Immature natural killer cell (primary cell): Measurements from ENCODE around the gene CPEB3. TPM values are rescaled to one million over a fixed set of nuclear protein-coding genes. Genes with fewer than 3 reads are reported as not detected.

Source experiments
- DNase-seq, 3 donors: peaks; one replicate each; pipeline ENCODE4 v3.0.0; 2022; ENCODE audit warnings: mixed read lengths in 1 of 3
- H3K27ac Mint-ChIP-seq, 6 donors: one replicate each; pipeline ENCODE4 v1.8.0; 2020; ENCODE audit warnings: mixed read lengths in 6 of 6, mild to moderate bottlenecking in 5 of 6, inconsistent platforms in 4 of 6, moderate library complexity in 3 of 6
- H3K27me3 Mint-ChIP-seq, 3 donors: one replicate each; pipeline ENCODE4 v1.8.0; 2020 to 2021; ENCODE audit warnings: low read depth in 3 of 3, mild to moderate bottlenecking in 3 of 3, mixed read lengths in 3 of 3, moderate library complexity in 3 of 3, inconsistent platforms in 1 of 3
- H3K36me3 Mint-ChIP-seq, 3 donors: one replicate each; pipeline ENCODE4 v1.8.0; 2020; ENCODE audit warnings: mixed read lengths in 3 of 3, inconsistent platforms in 2 of 3, mild to moderate bottlenecking in 2 of 3
- H3K4me1 Mint-ChIP-seq, 2 donors: one replicate each; pipeline ENCODE4 v1.8.0; 2020; ENCODE audit warnings: inconsistent platforms in 2 of 2, mild to moderate bottlenecking in 2 of 2, mixed read lengths in 2 of 2, moderate library complexity in 1 of 2
- H3K4me3 Mint-ChIP-seq, 5 donors: one replicate each; pipeline ENCODE4 v1.8.0; 2020; ENCODE audit warnings: mild to moderate bottlenecking in 5 of 5, mixed read lengths in 5 of 5, inconsistent platforms in 3 of 5, moderate library complexity in 3 of 5
- H3K9me3 Mint-ChIP-seq, 6 donors: one replicate each; pipeline ENCODE4 v1.8.0; 2020; ENCODE audit warnings: mild to moderate bottlenecking in 6 of 6, mixed read lengths in 6 of 6, inconsistent platforms in 4 of 6, moderate library complexity in 3 of 6
- polyA plus RNA-seq, 3 donors: library from polyadenylated mRNA; unstranded; fragments of 300-500 nt; fragmentation: Illumina TruSeq; gene quantifications; one replicate each; pipeline ENCODE4 v1.2.3, GENCODE V29; 2021

CPEB3 gene
- polyA plus RNA-seq, 3 donors from 2014 or later: 0.63 to 1.1 TPM; not detected in 1

DNA sequence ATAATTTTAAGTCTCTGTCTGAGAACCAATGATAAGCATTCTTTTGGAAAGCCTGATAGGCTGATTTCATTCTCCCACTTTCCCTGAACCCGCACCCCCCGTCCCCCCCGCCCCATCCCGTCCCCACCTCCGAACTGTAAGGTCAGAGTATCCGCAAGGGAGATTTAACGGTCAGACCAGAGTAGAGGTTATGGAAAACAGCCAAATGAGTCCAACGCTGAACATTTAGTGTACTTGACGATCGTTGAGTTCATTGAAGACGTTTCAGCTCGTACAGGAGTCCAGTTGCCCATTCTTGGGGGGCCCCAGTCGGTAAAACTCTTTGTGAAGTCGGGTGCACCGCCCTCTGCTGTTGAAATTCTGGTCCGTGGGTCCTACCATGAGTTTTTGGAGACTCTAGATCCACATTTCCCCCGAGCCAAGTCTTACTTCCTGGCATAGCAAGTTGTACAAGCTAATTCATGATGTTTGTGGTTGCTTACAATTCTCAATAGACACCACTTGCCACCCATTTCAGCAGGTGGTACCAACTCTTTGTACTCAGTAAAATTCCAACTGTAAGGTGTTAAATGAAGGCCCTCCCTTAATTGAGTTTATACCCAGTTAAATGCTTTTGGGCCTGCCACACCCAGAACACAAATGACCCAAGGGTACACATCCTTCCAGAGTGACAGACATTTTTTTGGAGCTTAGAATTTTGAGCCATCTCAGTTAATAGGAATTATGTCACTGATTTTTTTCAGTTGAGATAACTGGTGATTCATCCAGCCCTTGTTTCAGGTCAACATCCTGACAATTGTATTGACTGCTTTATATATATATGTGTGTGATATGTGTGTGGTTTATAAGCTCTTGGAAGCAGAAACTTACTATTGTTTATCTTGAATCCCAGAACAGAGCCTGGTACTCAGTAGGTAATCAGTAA is 1.3 kb upstream of the CPEB3 start:
- Mint-ChIP-seq H3K4me1 (peaks cover 37 to 50% of the 10 kb centered on the region in 2 donors), H3K9me3 (no peaks in the 10 kb centered on the region), H3K36me3 (no peaks in the 10 kb centered on the region), H3K27ac (peak overlapping the region; percentile 74 to 93 (median 90)), H3K4me3 (peak overlapping the region; percentile 89 to 98 (median 95)), H3K27me3 (peaks cover 2 to 7% (median 3%) of the 10 kb centered on the region in 3 donors)
- peak; percentile 25 to 36 (median 29) for DNase-seq

DNA sequence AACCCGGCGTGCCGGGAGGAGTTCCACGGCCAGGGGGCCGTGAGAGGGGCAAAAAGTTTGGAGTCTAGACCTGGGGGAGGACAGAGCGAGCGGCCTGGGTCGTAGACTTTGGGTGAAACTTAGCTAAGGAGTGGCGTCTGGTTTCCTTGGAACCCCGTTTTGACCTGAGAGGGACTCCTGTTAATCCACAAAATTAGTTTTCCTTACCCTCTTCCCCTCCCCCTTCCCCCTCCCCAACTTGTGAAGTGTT is 663 bp upstream of the CPEB3 start:
- H3K27ac Mint-ChIP-seq: peak overlapping the region; percentile 62 to 92 (median 86)
- no peak for DNase-seq
- no peaks in the 10 kb centered on the region for H3K36me3 Mint-ChIP-seq
- H3K27me3 Mint-ChIP-seq: peaks cover 2 to 7% (median 3%) of the 10 kb centered on the region in 3 donors
- no peaks in the 10 kb centered on the region for H3K9me3 Mint-ChIP-seq
- H3K4me1 Mint-ChIP-seq: peaks cover 35 to 46% of the 10 kb centered on the region in 2 donors
- peak overlapping the region; percentile 89 to 98 (median 95) for H3K4me3 Mint-ChIP-seq

DNA sequence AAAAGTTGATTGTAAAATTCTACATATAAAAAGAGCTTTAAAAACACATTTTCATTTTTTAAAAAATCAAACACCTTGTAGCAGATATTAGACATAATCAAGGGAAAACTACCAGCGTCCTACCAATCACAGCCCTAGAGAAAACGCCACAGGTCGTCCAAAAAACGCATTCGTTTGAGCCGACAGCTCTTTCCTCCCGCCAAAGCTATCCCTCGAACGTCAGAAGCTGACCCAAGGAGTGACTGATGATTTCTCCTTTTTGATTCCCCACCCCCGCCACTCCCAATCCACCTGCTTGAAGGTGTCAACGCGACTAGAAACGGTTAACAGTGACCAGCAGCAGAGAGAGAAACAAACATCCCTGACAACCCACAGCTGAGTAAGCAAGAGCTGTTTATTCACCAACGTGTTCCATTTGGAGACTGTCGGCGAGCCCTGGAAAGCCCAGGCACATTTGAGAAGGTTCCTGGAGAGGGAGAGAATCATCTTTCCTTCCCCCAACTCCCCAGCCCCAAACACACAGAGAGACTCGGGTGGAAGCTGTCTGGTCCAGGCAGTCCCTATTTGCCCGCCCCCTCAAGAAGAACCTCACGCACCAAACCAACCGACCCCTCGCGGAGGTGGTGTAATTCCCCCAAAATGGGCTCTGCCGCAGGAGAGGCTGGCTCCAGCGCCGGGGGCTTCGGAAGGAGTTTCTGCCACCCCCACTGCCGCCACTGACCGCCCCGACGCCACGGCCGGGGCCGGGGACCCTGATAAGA is 622 bp downstream of the CPEB3 start:
- peak overlapping the region; percentile 72 to 93 (median 90) for H3K27ac Mint-ChIP-seq
- H3K4me1 Mint-ChIP-seq: peaks cover 31 to 40% of the 10 kb centered on the region in 2 donors
- H3K4me3 Mint-ChIP-seq: peak overlapping the region; percentile 89 to 98 (median 95)
- DNase-seq: peak in 2 of 3 donors; percentile 38 to 44
- H3K9me3 Mint-ChIP-seq: no peaks in the 10 kb centered on the region
- H3K36me3 Mint-ChIP-seq: peaks cover 0 to 4% (median 0%) of the 10 kb centered on the region in 3 donors
- H3K27me3 Mint-ChIP-seq: peaks cover 2 to 7% (median 3%) of the 10 kb centered on the region in 3 donors

DNA sequence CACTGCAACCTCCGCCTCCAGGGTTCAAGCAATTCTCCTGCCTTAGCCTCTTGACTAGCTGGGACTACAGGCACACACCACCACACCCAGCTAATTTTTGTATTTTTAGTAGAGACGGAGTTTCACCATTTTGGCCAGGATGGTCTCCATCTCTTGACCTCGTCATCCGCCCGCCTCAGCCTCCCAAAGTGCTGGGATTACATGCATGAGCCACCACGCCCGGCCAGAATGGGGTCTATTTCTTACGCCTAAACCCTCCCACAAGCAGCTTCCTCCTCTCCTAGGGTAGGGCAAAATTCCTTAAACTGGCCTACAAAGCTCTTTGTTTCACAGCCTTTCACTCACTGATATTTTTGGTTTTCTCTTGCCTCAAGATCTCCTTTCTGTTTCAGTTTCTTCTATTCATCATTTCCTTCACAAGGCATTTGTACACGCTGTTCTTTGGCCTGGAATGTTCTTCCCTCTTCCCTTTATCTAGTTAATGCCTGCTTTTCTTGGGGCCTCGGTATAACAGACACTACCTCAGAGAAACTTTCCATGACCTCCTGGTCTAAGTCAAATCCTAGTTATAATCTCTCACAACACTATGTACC is 6.7 kb downstream of the CPEB3 start:
- Mint-ChIP-seq H3K36me3 (peaks cover 0 to 4% (median 3%) of the 10 kb centered on the region in 3 donors), H3K27me3 (no peaks in the 10 kb centered on the region), H3K4me1 (peaks cover 5 to 12% of the 10 kb centered on the region in 2 donors), H3K4me3 (peak overlapping the region in 3 of 5 donors; percentile 39 to 73 (median 63)), H3K9me3 (no peaks in the 10 kb centered on the region), H3K27ac (peak overlapping the region; percentile 7 to 87 (median 54))
- DNase-seq: peak in 1 of 3 donors; percentile 18

DNA sequence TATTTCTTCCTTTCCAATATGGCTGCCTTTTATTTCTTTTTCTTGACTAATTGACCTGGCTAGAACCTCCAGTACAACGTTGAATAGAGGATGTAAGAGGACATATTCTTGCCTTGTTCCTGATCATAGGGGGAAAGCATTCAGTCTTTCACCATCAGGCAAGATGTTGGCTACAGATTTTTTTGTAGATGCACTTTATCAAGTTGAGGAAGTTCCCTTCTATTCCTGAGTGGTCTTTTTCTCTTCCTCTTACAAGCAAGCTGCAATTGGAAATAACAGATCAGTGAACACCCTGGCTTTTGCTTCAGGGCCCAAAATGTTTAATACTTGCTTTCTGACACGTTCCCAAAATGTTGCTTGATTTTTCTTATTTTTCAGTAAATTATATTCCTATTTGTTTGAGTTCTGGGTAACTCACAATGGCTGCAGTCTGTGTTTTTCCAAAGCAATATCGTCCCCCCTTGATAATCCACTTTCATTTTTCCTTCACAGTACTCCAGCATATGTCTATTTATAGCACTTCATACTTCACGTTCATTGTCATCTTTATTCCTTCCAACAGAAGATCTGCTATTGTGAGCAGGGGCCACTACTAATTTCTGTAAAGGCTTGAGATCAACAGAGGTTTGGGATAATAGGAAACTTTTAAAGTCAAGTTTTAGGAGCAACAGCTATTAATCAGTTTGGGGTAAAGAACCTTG is 11.7 kb downstream of the CPEB3 start:
- Mint-ChIP-seq H3K27ac (peak overlapping the region in 1 of 6 donors; percentile 24), H3K27me3 (no peaks in the 10 kb centered on the region), H3K36me3 (peaks cover 0 to 10% (median 0%) of the 10 kb centered on the region in 3 donors), H3K9me3 (no peaks in the 10 kb centered on the region), H3K4me3 (no peak overlapping the region), H3K4me1 (peaks cover under 1 to 2% of the 10 kb centered on the region in 2 donors)
- DNase-seq: no peak

DNA sequence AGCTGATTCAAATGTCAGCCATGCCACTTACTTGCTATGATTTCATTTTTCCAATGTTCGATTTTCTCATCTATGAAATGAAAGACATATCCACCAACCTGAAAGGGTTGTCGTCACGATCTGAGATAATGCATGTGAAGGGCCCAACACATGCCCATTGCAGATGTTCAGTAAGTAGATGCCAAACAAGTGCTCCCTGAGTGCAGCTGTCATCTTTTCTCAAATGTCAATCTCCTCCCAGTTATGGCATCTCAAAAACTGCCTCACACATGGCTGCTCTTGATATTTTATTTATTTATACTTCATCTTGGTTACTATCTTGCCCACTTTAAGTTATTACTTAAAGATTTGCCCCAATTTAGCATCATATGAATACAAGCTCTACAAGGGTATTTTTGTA is 16.8 kb downstream of the CPEB3 start:
- H3K27ac Mint-ChIP-seq: no peak overlapping the region
- no peaks in the 10 kb centered on the region for H3K9me3 Mint-ChIP-seq
- DNase-seq: no peak
- H3K4me3 Mint-ChIP-seq: no peak overlapping the region
- H3K27me3 Mint-ChIP-seq: no peaks in the 10 kb centered on the region
- no peaks in the 10 kb centered on the region for H3K4me1 Mint-ChIP-seq
- H3K36me3 Mint-ChIP-seq: peaks cover 0 to 6% (median 0%) of the 10 kb centered on the region in 3 donors

DNA sequence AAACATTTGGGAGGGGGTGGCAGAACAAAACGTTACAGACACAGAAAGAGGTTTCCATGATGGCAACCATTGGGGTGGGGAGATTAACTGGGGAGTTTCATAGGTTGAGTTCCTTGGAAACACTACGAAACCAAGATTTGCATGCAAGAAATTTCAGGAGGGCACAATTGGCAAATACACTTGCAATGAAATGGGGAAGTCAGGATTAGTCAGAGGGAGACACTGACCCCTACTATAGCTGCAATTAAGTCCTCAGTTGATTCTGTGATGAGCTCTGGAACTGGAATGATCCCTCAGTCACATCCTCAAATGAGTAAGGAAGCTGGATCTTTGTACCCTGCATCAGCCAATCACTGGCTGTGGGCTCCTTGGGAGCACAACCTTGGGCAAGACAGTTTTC is 22.1 kb downstream of the CPEB3 start:
- Mint-ChIP-seq H3K36me3 (peaks cover 3 to 6% (median 3%) of the 10 kb centered on the region in 3 donors), H3K4me1 (peaks cover 0 to 7% of the 10 kb centered on the region in 2 donors), H3K27ac (no peak overlapping the region), H3K4me3 (no peak overlapping the region), H3K9me3 (no peaks in the 10 kb centered on the region), H3K27me3 (no peaks in the 10 kb centered on the region)
- no peak for DNase-seq

DNA sequence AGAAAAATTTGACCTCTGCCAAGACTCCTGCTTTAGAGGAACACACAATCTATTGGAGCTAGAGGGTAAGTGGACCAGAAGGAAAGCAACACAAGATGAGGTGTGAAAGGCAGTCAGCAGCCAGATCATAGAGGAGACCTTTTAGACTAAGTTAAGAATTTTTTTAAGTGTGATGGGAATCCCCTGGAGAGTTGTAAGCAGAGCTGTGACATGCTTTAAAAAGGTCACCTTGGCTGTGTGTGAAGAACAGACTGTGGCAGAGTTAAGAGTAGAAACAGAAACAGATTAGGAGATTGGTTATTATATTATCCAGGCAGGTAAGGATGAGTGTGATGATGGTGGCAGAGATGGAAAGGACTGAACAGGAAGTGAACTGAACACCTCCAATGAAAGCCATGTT is 23.5 kb downstream of the CPEB3 start:
- no peak for DNase-seq
- Mint-ChIP-seq H3K9me3 (no peaks in the 10 kb centered on the region), H3K4me3 (no peak overlapping the region), H3K36me3 (peaks cover 3 to 6% (median 3%) of the 10 kb centered on the region in 3 donors), H3K27me3 (no peaks in the 10 kb centered on the region), H3K4me1 (peaks cover 0 to 7% of the 10 kb centered on the region in 2 donors), H3K27ac (peak overlapping the region in 1 of 6 donors; percentile 8)

DNA sequence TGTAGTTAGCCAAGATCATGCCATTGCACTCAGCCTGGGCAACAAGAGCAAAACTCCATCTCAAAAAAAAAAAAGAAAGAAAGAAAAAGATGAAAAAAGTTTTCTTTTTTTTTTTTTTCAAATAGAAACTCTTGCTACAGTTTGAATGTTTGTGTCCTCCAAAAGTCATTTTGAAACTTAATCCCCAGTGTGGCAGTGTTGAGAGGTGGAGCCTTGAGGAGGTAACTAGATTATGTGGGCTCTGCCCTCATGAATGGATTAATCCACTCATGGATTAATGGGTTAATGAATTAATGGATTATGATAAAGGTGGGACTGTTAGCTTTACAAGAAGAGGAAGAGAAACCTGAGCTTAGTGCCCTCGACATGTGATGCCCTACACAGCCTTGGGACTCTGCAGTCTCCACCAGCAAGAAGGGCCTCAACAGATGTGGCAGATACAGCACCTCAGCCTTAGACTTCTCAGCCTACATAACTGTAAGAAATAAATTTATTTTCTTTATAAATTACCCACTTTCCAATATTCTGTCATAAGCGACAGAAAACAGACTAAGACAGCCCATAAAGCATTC is 25.1 kb downstream of the CPEB3 start:
- no peak for DNase-seq
- Mint-ChIP-seq H3K27me3 (no peaks in the 10 kb centered on the region), H3K36me3 (peaks cover 3 to 6% (median 3%) of the 10 kb centered on the region in 3 donors), H3K9me3 (no peaks in the 10 kb centered on the region), H3K27ac (no peak overlapping the region), H3K4me3 (no peak overlapping the region), H3K4me1 (peaks cover 0 to 7% of the 10 kb centered on the region in 2 donors)

DNA sequence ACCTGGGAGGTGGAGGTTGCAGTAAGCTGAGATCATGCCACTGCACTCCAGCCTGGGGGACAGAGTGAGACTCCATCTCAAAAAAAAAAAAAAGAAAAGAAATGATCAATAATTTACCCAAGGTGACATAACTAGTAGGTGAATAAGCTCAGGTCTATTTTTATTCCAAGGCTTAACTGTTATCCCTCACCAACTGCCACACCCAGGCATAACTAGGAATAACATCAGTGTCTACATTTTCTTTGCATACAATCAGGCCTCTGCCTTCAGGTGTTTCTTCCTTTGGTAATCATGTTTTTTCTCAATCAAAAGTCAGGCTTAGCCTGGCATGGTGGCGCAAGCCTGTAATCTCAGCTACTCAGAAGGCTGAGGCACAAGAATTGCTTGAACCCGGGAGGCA is 26.6 kb downstream of the CPEB3 start:
- H3K36me3 Mint-ChIP-seq: peaks cover 3 to 6% (median 3%) of the 10 kb centered on the region in 3 donors
- no peaks in the 10 kb centered on the region for H3K27me3 Mint-ChIP-seq
- DNase-seq: no peak
- no peaks in the 10 kb centered on the region for H3K9me3 Mint-ChIP-seq
- no peak overlapping the region for H3K4me3 Mint-ChIP-seq
- no peak overlapping the region for H3K27ac Mint-ChIP-seq
- peaks cover 0 to 7% of the 10 kb centered on the region in 2 donors for H3K4me1 Mint-ChIP-seq

DNA sequence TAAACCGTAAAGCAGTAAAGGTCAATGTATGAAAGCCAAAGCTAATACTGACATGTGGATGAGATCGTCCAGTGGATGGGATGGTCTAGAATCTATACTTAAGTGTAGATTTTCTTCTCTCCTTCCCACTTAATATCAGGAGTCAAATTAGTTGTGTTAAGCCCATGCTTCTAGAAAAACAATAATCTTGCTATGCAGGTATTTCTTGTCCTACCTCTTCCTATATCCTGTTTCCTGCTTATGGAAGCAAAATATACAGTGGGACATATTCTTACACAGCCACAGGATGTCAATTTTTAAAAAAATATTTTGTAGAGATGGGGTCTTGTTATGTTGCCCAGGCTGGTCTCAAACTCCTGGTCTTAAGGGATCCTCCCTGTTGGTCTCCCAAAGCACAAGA is 27.5 kb downstream of the CPEB3 start:
- Mint-ChIP-seq H3K9me3 (no peaks in the 10 kb centered on the region), H3K4me1 (peaks cover 0 to 7% of the 10 kb centered on the region in 2 donors), H3K27me3 (no peaks in the 10 kb centered on the region), H3K27ac (no peak overlapping the region), H3K4me3 (no peak overlapping the region), H3K36me3 (peaks cover 3 to 6% (median 3%) of the 10 kb centered on the region in 3 donors)
- no peak for DNase-seq

DNA sequence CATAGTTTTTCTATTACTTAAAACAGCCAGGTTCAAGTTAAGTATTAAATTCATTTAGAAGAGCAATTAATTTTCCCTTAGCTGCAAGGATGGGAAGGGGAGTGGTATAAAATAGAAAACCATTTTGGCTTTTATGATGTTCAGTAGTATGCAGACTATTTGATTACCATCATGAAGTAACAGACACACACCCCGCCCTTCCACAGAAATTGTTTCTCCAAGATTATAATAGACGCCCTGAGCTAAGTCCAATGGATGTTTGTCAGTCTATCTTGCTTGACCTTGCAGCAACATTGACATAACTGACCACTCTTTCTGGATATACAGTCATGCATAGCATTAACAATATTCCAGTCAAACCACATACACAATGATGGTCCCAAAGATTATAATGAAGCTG is 42.3 kb downstream of the CPEB3 start:
- H3K27ac Mint-ChIP-seq: no peak overlapping the region
- H3K27me3 Mint-ChIP-seq: no peaks in the 10 kb centered on the region
- H3K4me1 Mint-ChIP-seq: peaks cover 0 to 3% of the 10 kb centered on the region in 2 donors
- H3K36me3 Mint-ChIP-seq: no peaks in the 10 kb centered on the region
- H3K4me3 Mint-ChIP-seq: no peak overlapping the region
- H3K9me3 Mint-ChIP-seq: no peaks in the 10 kb centered on the region
- no peak for DNase-seq

DNA sequence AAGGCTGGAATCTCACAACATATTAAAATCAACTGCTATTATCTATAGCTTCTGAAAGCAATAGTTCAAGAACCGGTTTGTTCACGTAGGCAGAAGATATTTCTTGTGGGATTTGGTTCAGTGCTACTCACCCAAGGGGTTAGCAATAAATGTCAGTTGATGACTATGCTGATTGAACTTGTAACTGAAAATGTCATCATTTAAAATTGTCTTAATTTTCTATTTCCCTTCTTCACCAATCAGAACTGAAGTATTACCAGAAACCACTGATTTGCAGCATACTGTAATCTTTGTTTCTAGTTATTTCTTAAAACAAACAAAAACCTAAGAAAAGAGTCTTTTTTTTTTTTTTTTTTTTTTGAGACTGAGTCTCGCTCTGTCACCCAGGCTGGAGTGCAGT is 46.1 kb downstream of the CPEB3 start:
- H3K9me3 Mint-ChIP-seq: no peaks in the 10 kb centered on the region
- no peak overlapping the region for H3K4me3 Mint-ChIP-seq
- H3K36me3 Mint-ChIP-seq: no peaks in the 10 kb centered on the region

More for the DNA sequence above, 46.1 kb downstream of the CPEB3 start:
- peaks cover 22 to 36% of the 10 kb centered on the region in 2 donors for H3K4me1 Mint-ChIP-seq
- no peak for DNase-seq
- peaks cover 2 to 6% (median 6%) of the 10 kb centered on the region in 3 donors for H3K27me3 Mint-ChIP-seq
- no peak overlapping the region for H3K27ac Mint-ChIP-seq
